Body of pancreas (tissue), 4 donors: ENCODE measurements around the gene GAN. TPM values are rescaled to one million over a fixed set of nuclear protein-coding genes. Genes with fewer than 3 reads are reported as not detected.

Source experiments
- ATAC-seq: fragments of 150-250 bp; one replicate; pipeline ENCODE4 v1.9.1; 2016
- DNase-seq, 4 donors: peaks; one replicate each; pipeline ENCODE4 v3.0.0-alpha.2; 2019
- H3K27ac ChIP-seq, 4 donors: fragments of 200-600 bp; sonication (generic); 1 replicate in 3 of 4; 2 replicates in 1 of 4; pipeline versions ENCODE4 v1.5.1 to v1.6.1; 2016 to 2019; ENCODE audit warnings: mild to moderate bottlenecking in 1 of 4, mixed read lengths in 1 of 4, moderate library complexity in 1 of 4
- H3K27me3 ChIP-seq, 2 donors: fragments of 200-600 bp; sonication (generic); one replicate each; pipeline ENCODE4 v1.6.0; 2016; ENCODE audit warnings: mild to moderate bottlenecking in 1 of 2
- H3K36me3 ChIP-seq, 2 donors: fragments of 200-600 bp; sonication (generic); replicated peaks in 1 of 2; 2 replicates each; pipeline ENCODE4 v1.5.1; 2016; ENCODE audit warnings: low read depth in 2 of 2; ENCODE audit not compliant: insufficient read depth in 1 of 2
- H3K4me1 ChIP-seq: fragments of 200-600 bp; sonication (generic); one replicate; pipeline ENCODE4 v1.6.0; 2016
- H3K4me3 ChIP-seq, 2 donors: fragments of 200-600 bp; sonication (generic); 1 replicate in 1 of 2; 2 replicates in 1 of 2; pipeline ENCODE4 v1.5.1; 2016 to 2019
- H3K9me3 ChIP-seq, 3 donors: fragments of 200-600 bp; sonication (generic); 1 replicate in 2 of 3; 2 replicates in 1 of 3; pipeline ENCODE4 v1.5.1; 2016
- POLR2A ChIP-seq, 3 donors: fragments of 450-650 bp; IDR thresholded peaks; one replicate each; pipeline ENCODE4 v1.6.1; 2016; ENCODE audit warnings: antibody characterized with exemption in 3 of 3, mild to moderate bottlenecking in 2 of 3
- whole genome bisulfite sequencing, 2 donors: methylation state at CpG; one replicate each; pipeline ENCODE4 v1.1.5; 2017; 5-methylcytosine and 5-hydroxymethylcytosine counted together
- intact Hi-C: fragments of 100-400 bp; cut with DNase I; formaldehyde crosslinking; loops from one replicate; pipeline ENCODE4 v1.15.1; 2023
- total RNA-seq, 2 donors: library from RNA; depleted of rRNA; stranded (reverse); fragments of >200 nt; gene quantifications; one replicate each; pipeline ENCODE4 v1.1.0, GENCODE V29; 2016
- TF ChIP-seq, protein P1 (sequence below), 7 experiments: fragments of 450-650 bp in 4 of 7; fragments of 200-600 bp in 3 of 7; sonication (generic) in 3 of 7; IDR thresholded peaks; one replicate each; pipeline ENCODE4 v1.5.1; 2016 to 2019; ENCODE audit warnings: antibody characterized with exemption in 7 of 7

Gene GAN
- total RNA-seq, 2 donors from 2014 or later: 3.6 to 4.9 TPM

DNA sequence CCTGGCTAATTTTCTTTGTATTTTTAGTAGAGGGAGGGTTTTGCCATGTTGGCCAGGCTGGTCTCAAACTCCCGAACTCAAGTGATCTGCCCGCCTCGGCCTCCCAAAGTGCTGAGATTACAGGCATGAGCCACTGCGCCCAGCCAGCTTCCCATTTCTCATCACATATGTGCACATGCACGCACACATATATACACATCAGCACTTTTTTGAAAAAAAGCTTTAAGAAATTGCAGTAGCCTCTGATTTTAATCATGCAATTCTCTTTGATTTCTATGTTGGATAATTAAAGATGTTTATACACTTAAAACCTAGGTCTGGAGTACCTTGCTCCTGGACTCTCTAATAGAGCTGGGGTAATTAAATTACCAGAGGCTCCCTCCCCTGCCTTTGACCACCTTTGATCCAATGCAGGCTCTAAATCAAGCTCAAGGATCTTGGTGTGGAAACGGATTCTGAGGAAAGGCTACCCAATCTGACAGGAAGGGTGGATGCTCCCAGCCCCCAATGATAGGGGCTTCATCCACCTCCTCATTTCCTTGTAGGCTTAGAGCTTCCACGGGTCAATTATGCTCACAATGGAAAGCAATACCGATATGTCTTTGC is 29.7 kb upstream of the GAN start:
- Histone ChIP-seq H3K27ac (no peak overlapping the region), H3K36me3 (no peaks in the 10 kb centered on the region), H3K9me3 (no peaks in the 10 kb centered on the region), H3K4me3 (no peak overlapping the region), H3K4me1 (no peaks in the 10 kb centered on the region), H3K27me3 (no peaks in the 10 kb centered on the region)
- 63 to 70% methylated on average over 8 of the region's 8 CpGs for WGBS, 2 donors
- no peak for TF ChIP-seq POLR2A (IDR thresholded peaks at IDR 0.05)
- TF ChIP-seq, protein P1, sequence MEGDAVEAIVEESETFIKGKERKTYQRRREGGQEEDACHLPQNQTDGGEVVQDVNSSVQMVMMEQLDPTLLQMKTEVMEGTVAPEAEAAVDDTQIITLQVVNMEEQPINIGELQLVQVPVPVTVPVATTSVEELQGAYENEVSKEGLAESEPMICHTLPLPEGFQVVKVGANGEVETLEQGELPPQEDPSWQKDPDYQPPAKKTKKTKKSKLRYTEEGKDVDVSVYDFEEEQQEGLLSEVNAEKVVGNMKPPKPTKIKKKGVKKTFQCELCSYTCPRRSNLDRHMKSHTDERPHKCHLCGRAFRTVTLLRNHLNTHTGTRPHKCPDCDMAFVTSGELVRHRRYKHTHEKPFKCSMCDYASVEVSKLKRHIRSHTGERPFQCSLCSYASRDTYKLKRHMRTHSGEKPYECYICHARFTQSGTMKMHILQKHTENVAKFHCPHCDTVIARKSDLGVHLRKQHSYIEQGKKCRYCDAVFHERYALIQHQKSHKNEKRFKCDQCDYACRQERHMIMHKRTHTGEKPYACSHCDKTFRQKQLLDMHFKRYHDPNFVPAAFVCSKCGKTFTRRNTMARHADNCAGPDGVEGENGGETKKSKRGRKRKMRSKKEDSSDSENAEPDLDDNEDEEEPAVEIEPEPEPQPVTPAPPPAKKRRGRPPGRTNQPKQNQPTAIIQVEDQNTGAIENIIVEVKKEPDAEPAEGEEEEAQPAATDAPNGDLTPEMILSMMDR (IDR thresholded peaks at IDR 0.05): no peak
- intact Hi-C loops: no loop called here
- DNase-seq (no peak), ATAC-seq (no peak)

DNA sequence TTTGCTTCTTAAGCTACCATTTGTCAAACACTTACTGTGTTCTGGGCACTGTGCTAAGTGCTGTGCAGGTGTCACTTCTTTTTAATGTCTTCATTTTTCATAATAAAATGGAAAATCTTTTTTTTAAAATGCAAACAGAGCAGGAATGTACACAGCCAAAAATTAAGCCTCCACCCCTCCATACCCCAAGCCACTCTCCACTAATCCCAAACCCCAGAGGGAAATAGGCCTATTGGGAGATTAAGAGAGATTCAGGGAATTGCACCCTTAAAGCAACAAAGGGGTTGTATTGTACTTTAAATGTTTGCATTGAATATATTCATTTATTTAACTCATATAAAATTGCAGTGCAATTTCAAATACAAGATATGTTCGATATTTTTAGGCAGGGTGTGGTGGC is 28.6 kb upstream of the GAN start:
- ATAC-seq: no peak
- H3K9me3 ChIP-seq: no peaks in the 10 kb centered on the region

DNA sequence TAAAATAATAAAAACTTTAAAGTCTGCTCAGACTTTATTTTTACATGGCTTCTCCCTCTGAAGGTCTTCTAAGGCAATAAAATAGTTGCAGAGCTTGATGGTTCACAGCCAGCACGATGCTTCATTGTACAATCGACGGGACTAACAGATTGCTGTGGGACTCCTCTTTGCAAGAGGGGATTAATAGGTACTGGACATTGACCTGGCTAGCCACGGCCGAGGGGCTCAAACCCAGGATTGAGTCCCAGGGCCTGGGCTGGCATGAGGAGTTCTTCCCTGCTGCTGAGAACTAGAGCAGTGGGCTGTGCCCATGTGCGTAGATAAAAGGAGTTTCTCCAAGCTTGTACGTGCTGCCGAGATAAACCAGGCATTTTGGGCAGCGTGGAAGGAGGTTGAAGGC is 23.6 kb upstream of the GAN start:
- ATAC-seq (no peak), DNase-seq (no peak)
- no peaks in the 10 kb centered on the region for H3K27me3 ChIP-seq
- TF ChIP-seq, protein P1 (IDR thresholded peaks at IDR 0.05): no peak
- no peak for TF ChIP-seq POLR2A (IDR thresholded peaks at IDR 0.05)
- no peaks in the 10 kb centered on the region for H3K4me1 ChIP-seq
- WGBS, 2 donors: 78 to 84% methylated on average over 9 of the region's 9 CpGs
- no peaks in the 10 kb centered on the region for H3K36me3 ChIP-seq
- H3K9me3 ChIP-seq: no peaks in the 10 kb centered on the region
- intact Hi-C loops: no loop called here
- H3K4me3 ChIP-seq: no peak overlapping the region
- no peak overlapping the region for H3K27ac ChIP-seq

More for the DNA sequence above, 28.6 kb upstream of the GAN start:
- Histone ChIP-seq H3K36me3 (no peaks in the 10 kb centered on the region), H3K4me3 (no peak overlapping the region), H3K4me1 (no peaks in the 10 kb centered on the region), H3K27ac (no peak overlapping the region), H3K27me3 (no peaks in the 10 kb centered on the region)
- no peak for TF ChIP-seq POLR2A (IDR thresholded peaks at IDR 0.05)
- TF ChIP-seq, protein P1 (IDR thresholded peaks at IDR 0.05): no peak
- intact Hi-C loops: no loop called here
- no peak for DNase-seq
- WGBS, 2 donors: 81 to 85% methylated on average over 1 of the region's 1 CpG

DNA sequence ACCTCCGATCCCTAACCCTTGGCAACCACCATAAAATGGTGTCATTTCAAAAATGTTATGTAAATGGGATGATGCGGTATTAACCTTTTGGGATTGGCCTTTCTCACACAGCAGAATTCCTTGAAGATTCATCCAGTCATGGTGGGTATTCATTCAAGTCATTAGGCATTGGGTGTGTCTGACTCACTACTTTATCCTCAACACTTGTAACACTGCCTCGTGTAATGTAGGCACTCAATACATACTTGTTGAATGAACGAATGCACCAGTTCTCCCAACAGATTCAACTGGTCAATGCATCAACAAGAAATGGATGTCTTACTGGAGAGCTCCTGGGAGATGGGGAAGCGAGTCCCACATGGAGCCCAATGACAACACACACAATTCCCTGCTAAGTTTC is 21.8 kb upstream of the GAN start:
- H3K4me3 ChIP-seq: no peak overlapping the region
- H3K27me3 ChIP-seq: no peaks in the 10 kb centered on the region
- no peaks in the 10 kb centered on the region for H3K9me3 ChIP-seq
- ATAC-seq (no peak), DNase-seq (no peak)
- no peaks in the 10 kb centered on the region for H3K4me1 ChIP-seq
- no peaks in the 10 kb centered on the region for H3K36me3 ChIP-seq
- intact Hi-C loops: no loop called here
- TF ChIP-seq, protein P1 (IDR thresholded peaks at IDR 0.05): no peak
- no peak for TF ChIP-seq POLR2A (IDR thresholded peaks at IDR 0.05)
- H3K27ac ChIP-seq: no peak overlapping the region
- WGBS, 2 donors: 69 to 76% methylated on average over 5 of the region's 5 CpGs
